Naive thymus-derived CD4-positive, alpha-beta T cell (primary cell): ENCODE measurements around the gene TRAF5. TPM values are rescaled to one million over a fixed set of nuclear protein-coding genes. Genes with fewer than 3 reads are reported as not detected.

ENCODE experiments used
- ATAC-seq: fragments of 150-1000 bp; cut with Tn5 transposase; 2 replicates; pipeline ENCODE4 v1.10.0; 2021; ENCODE audit warnings: mild to moderate bottlenecking, moderate library complexity
- CTCF ChIA-PET: fragments of 350-600 bp; sonication (Branson Sonifier 250); formaldehyde crosslinking; loops from one replicate; lab custom pipeline; 2021; ENCODE audit warnings: antibody characterized with exemption; lab: Charles Lee
- POLR2A ChIA-PET: fragments of 350-600 bp; sonication (Branson Sonifier 250); formaldehyde crosslinking; loops from one replicate; lab custom pipeline; 2021; ENCODE audit warnings: antibody characterized with exemption, inconsistent platforms; lab: Charles Lee
- DNase-seq, 9 donors: peaks; one replicate each; pipeline versions ENCODE4 v3.0.0 to v3.0.0-alpha.2; 2020 to 2022; ENCODE audit warnings: mixed read lengths in 1 of 9
- H3K27ac ChIP-seq: one replicate; pipeline ENCODE4 v1.7.0; 2013; ENCODE audit warnings: mild to moderate bottlenecking, low read depth, low read length, moderate library complexity
- H3K27me3 ChIP-seq, 2 donors: one replicate each; pipeline ENCODE4 v1.7.0; 2013; ENCODE audit warnings: low read length in 2 of 2, mild to moderate bottlenecking in 2 of 2, moderate library complexity in 2 of 2; ENCODE audit not compliant: control insufficient read depth in 2 of 2, insufficient read depth in 2 of 2
- H3K36me3 ChIP-seq, 3 experiments: 1 replicate in 2 of 3; 2 replicates in 1 of 3; pipeline ENCODE4 v1.7.0; 2013; ENCODE audit warnings: low read length in 3 of 3, mild to moderate bottlenecking in 3 of 3, moderate library complexity in 1 of 3; ENCODE audit not compliant: insufficient read depth in 3 of 3, control insufficient read depth in 2 of 3
- H3K4me1 ChIP-seq, 2 donors: one replicate each; pipeline ENCODE4 v1.7.0; 2013; ENCODE audit warnings: low read length in 2 of 2, mild to moderate bottlenecking in 2 of 2, moderate library complexity in 1 of 2; ENCODE audit not compliant: control insufficient read depth in 2 of 2, insufficient read depth in 2 of 2
- H3K4me3 ChIP-seq: 2 replicates; pipeline ENCODE4 v1.7.0; 2013; ENCODE audit warnings: mild to moderate bottlenecking, low read length
- H3K9me3 ChIP-seq, 3 experiments: 1 replicate in 2 of 3; 2 replicates in 1 of 3; pipeline ENCODE4 v1.7.0; 2013; ENCODE audit warnings: low read length in 3 of 3; ENCODE audit not compliant: control insufficient read depth in 2 of 3
- H3K27ac Mint-ChIP-seq, 9 donors: one replicate each; pipeline ENCODE4 v1.8.0; 2020 to 2022; ENCODE audit warnings: mixed read lengths in 9 of 9, mild to moderate bottlenecking in 8 of 9, moderate library complexity in 5 of 9, inconsistent platforms in 2 of 9
- H3K27me3 Mint-ChIP-seq, 5 donors: one replicate each; pipeline ENCODE4 v1.8.0; 2021 to 2022; ENCODE audit warnings: mixed read lengths in 5 of 5, mild to moderate bottlenecking in 1 of 5
- H3K36me3 Mint-ChIP-seq, 5 donors: one replicate each; pipeline ENCODE4 v1.8.0; 2020 to 2022; ENCODE audit warnings: mixed read lengths in 5 of 5, mild to moderate bottlenecking in 3 of 5, inconsistent platforms in 1 of 5
- H3K4me1 Mint-ChIP-seq, 7 donors: one replicate each; pipeline ENCODE4 v1.8.0; 2020 to 2022; ENCODE audit warnings: mixed read lengths in 7 of 7, mild to moderate bottlenecking in 3 of 7, inconsistent platforms in 1 of 7
- H3K4me3 Mint-ChIP-seq, 10 donors: one replicate each; pipeline ENCODE4 v1.8.0; 2020 to 2022; ENCODE audit warnings: mild to moderate bottlenecking in 10 of 10, mixed read lengths in 10 of 10, moderate library complexity in 6 of 10, inconsistent platforms in 2 of 10
- H3K9me3 Mint-ChIP-seq, 11 donors: one replicate each; pipeline ENCODE4 v1.8.0; 2020 to 2022; ENCODE audit warnings: mixed read lengths in 11 of 11, mild to moderate bottlenecking in 4 of 11, inconsistent platforms in 1 of 11, moderate library complexity in 1 of 11
- intact Hi-C, 2 donors: fragments of 100-400 bp; cut with micrococcal nuclease; formaldehyde crosslinking; loops; one replicate each; pipeline ENCODE4 v1.15.1; 2023
- polyA plus RNA-seq, 2 donors: library from polyadenylated mRNA; unstranded; fragments of 300-500 nt; fragmentation: Illumina TruSeq; gene quantifications; one replicate each; pipeline ENCODE4 v1.2.3, GENCODE V29; 2021
- total RNA-seq, 6 experiments: library from RNA in 5 of 6; stranded (reverse) in 5 of 6; gene quantifications; 1 replicate in 5 of 6; 2 replicates in 1 of 6; pipeline ENCODE4 v1.2.3 and lab custom pipeline; 2021 to 2026

Gene TRAF5
- total and polyA plus RNA-seq, 7 experiments from 2014 or later = 19.1 to 72.2 (median 41.5) TPM

GRCh38 chr1:211338224-211338620, 11.6 kb downstream of the TRAF5 start:
- H3K9me3 ChIP-seq = no peaks in the 10 kb centered on the region
- no peaks in the 10 kb centered on the region for H3K27me3 ChIP-seq
- ChIA-PET POLR2A (interaction anchor here (0.8 to 6.5 kb wide), 3 partner anchors 11 to 44 kb away, joined by 4 to 49 read pairs (median 4); partner anchors contain the start of gene TRAF5), CTCF (interaction anchor here (1.9 to 5.1 kb wide), 3 partner anchors 9 to 15 kb away, joined by 5 to 25 read pairs (median 14); partner anchors contain the start of gene TRAF5)
- peaks cover 71 to 79% of the 10 kb centered on the region in 2 donors for H3K4me1 ChIP-seq
- no peak overlapping the region for H3K4me3 ChIP-seq
- no peak for DNase-seq
- no peak for ATAC-seq
- H3K27me3 Mint-ChIP-seq = no peaks in the 10 kb centered on the region
- peak overlapping the region in 8 of 10 donors; percentile 12 to 87 (median 80) for H3K4me3 Mint-ChIP-seq
- intact Hi-C loops = no loop called here
- no peaks in the 10 kb centered on the region for H3K36me3 ChIP-seq
- H3K4me1 Mint-ChIP-seq = peaks cover 68 to 95% (median 85%) of the 10 kb centered on the region in 7 donors
- peak overlapping the region in 8 of 9 donors; percentile 12 to 97 (median 86) for H3K27ac Mint-ChIP-seq
- H3K27ac ChIP-seq = no peak overlapping the region
- peaks cover 0 to 22% (median 15%) of the 10 kb centered on the region in 5 donors for H3K36me3 Mint-ChIP-seq
- no peaks in the 10 kb centered on the region for H3K9me3 Mint-ChIP-seq

- H3K27ac ChIP-seq = no peak overlapping the region
These were observed 13.0 kb downstream of the TRAF5 start for GRCh38 chr1:211339631-211340041.

GRCh38 chr1:211340622-211341507, 14.2 kb downstream of the TRAF5 start:
- no peaks in the 10 kb centered on the region for H3K9me3 ChIP-seq
- CTCF ChIA-PET = interaction anchor here (1.1 to 1.4 kb wide), 3 partner anchors 12 to 17 kb away, joined by 3 to 5 read pairs (median 3); no protein-coding TSS in a partner anchor
- Mint-ChIP-seq H3K27ac (peak overlapping the region in 3 of 9 donors; percentile 12 to 58 (median 56)), H3K9me3 (no peaks in the 10 kb centered on the region), H3K36me3 (peaks cover 3 to 27% (median 15%) of the 10 kb centered on the region in 5 donors), H3K4me1 (peaks cover 67 to 97% (median 88%) of the 10 kb centered on the region in 7 donors), H3K4me3 (peak overlapping the region in 7 of 10 donors; percentile 2 to 75 (median 41)), H3K27me3 (no peaks in the 10 kb centered on the region)
- peaks cover 58 to 60% of the 10 kb centered on the region in 2 donors for H3K4me1 ChIP-seq
- H3K4me3 ChIP-seq = no peak overlapping the region
- no peaks in the 10 kb centered on the region for H3K36me3 ChIP-seq
- DNase-seq (no peak), ATAC-seq (peak; percentile 28)
- POLR2A ChIA-PET = interaction anchor here (6.5 kb wide), 1 partner anchor 14 kb away, joined by 49 read pairs; the partner anchor contains the start of gene TRAF5
- H3K27me3 ChIP-seq = no peaks in the 10 kb centered on the region
- intact Hi-C loops = no loop called here
- H3K27ac ChIP-seq = no peak overlapping the region

More at GRCh38 chr1:211339631-211340041, 13.0 kb downstream of the TRAF5 start:
- H3K27me3 ChIP-seq = no peaks in the 10 kb centered on the region
- ATAC-seq = peak; percentile 26
- H3K4me1 Mint-ChIP-seq = peaks cover 72 to 97% (median 89%) of the 10 kb centered on the region in 7 donors
- no peaks in the 10 kb centered on the region for H3K9me3 ChIP-seq
- no peaks in the 10 kb centered on the region for H3K36me3 ChIP-seq
- intact Hi-C loops = no loop called here
- CTCF ChIA-PET = interaction anchor here (1.2 to 5.1 kb wide), 3 partner anchors 13 to 130 kb away, joined by 3 to 25 read pairs (median 3); partner anchors contain the start of gene TRAF5
- H3K4me1 ChIP-seq = peaks cover 70 to 72% of the 10 kb centered on the region in 2 donors
- no peak overlapping the region for H3K4me3 ChIP-seq
- H3K27me3 Mint-ChIP-seq = no peaks in the 10 kb centered on the region
- no peaks in the 10 kb centered on the region for H3K9me3 Mint-ChIP-seq
- POLR2A ChIA-PET = interaction anchor here (6.5 kb wide), 1 partner anchor 12 kb away, joined by 49 read pairs; the partner anchor contains the start of gene TRAF5
- peak overlapping the region; percentile 26 to 87 (median 56) for H3K4me3 Mint-ChIP-seq
- peaks cover 3 to 22% (median 15%) of the 10 kb centered on the region in 5 donors for H3K36me3 Mint-ChIP-seq
- H3K27ac Mint-ChIP-seq = peak overlapping the region in 6 of 9 donors; percentile 6 to 51 (median 26)
- no peak for DNase-seq

GRCh38 chr1:211341999-211342398, 15.4 kb downstream of the TRAF5 start:
- CTCF ChIA-PET = interaction anchor here (1.1 to 1.4 kb wide), 2 partner anchors 13 to 18 kb away, joined by 3 to 5 read pairs; no protein-coding TSS in a partner anchor
- H3K4me1 ChIP-seq = peaks cover 46 to 60% of the 10 kb centered on the region in 2 donors

GRCh38 chr1:211343607-211344006, 17.0 kb downstream of the TRAF5 start:
- no peak overlapping the region for H3K27ac ChIP-seq

More at GRCh38 chr1:211341999-211342398, 15.4 kb downstream of the TRAF5 start:
- Mint-ChIP-seq H3K4me1 (peaks cover 66 to 97% (median 88%) of the 10 kb centered on the region in 7 donors), H3K27ac (peak overlapping the region in 4 of 9 donors; percentile 12 to 58 (median 42)), H3K9me3 (no peaks in the 10 kb centered on the region), H3K4me3 (peak overlapping the region in 1 of 10 donors; percentile 2), H3K36me3 (peaks cover 3 to 29% (median 14%) of the 10 kb centered on the region in 5 donors), H3K27me3 (no peaks in the 10 kb centered on the region)
- intact Hi-C loops = no loop called here
- Histone ChIP-seq H3K36me3 (no peaks in the 10 kb centered on the region), H3K27me3 (no peaks in the 10 kb centered on the region), H3K9me3 (no peaks in the 10 kb centered on the region), H3K27ac (no peak overlapping the region), H3K4me3 (no peak overlapping the region)
- POLR2A ChIA-PET = no interaction called here
- DNase-seq (no peak), ATAC-seq (no peak)

GRCh38 chr1:211344152-211344618, 17.6 kb downstream of the TRAF5 start:
- H3K27ac Mint-ChIP-seq = peak overlapping the region in 5 of 9 donors; percentile 2 to 84 (median 15)
- CTCF ChIA-PET = interaction anchor here (1.2 kb wide), 1 partner anchor 15 kb away, joined by 3 read pairs; no protein-coding TSS in a partner anchor
- no peak overlapping the region for H3K27ac ChIP-seq

More at GRCh38 chr1:211343607-211344006, 17.0 kb downstream of the TRAF5 start:
- ChIA-PET POLR2A (no interaction called here), CTCF (interaction anchor here (1.2 kb wide), 1 partner anchor 15 kb away, joined by 3 read pairs; no protein-coding TSS in a partner anchor)
- H3K27me3 Mint-ChIP-seq = no peaks in the 10 kb centered on the region
- H3K36me3 Mint-ChIP-seq = peaks cover 3 to 24% (median 13%) of the 10 kb centered on the region in 5 donors
- intact Hi-C loops = no loop called here
- Histone ChIP-seq H3K4me1 (peaks cover 30 to 54% of the 10 kb centered on the region in 2 donors), H3K9me3 (no peaks in the 10 kb centered on the region), H3K27me3 (no peaks in the 10 kb centered on the region), H3K4me3 (no peak overlapping the region), H3K36me3 (no peaks in the 10 kb centered on the region)
- H3K4me1 Mint-ChIP-seq = peaks cover 59 to 96% (median 88%) of the 10 kb centered on the region in 7 donors
- no peak for ATAC-seq
- peak overlapping the region in 7 of 10 donors; percentile 3 to 32 (median 8) for H3K4me3 Mint-ChIP-seq
- peak overlapping the region in 5 of 9 donors; percentile 2 to 84 (median 18) for H3K27ac Mint-ChIP-seq
- DNase-seq = no peak
- H3K9me3 Mint-ChIP-seq = no peaks in the 10 kb centered on the region

More at GRCh38 chr1:211344152-211344618, 17.6 kb downstream of the TRAF5 start:
- no peaks in the 10 kb centered on the region for H3K9me3 Mint-ChIP-seq
- H3K9me3 ChIP-seq = no peaks in the 10 kb centered on the region
- H3K4me1 Mint-ChIP-seq = peaks cover 54 to 95% (median 88%) of the 10 kb centered on the region in 7 donors
- H3K27me3 ChIP-seq = no peaks in the 10 kb centered on the region
- H3K27me3 Mint-ChIP-seq = no peaks in the 10 kb centered on the region
- no peaks in the 10 kb centered on the region for H3K36me3 ChIP-seq
- H3K4me1 ChIP-seq = peaks cover 24 to 49% of the 10 kb centered on the region in 2 donors
- DNase-seq (no peak), ATAC-seq (peak; percentile 32)
- H3K4me3 Mint-ChIP-seq = peak overlapping the region in 4 of 10 donors; percentile 4 to 15 (median 7)
- POLR2A ChIA-PET = no interaction called here
- H3K4me3 ChIP-seq = no peak overlapping the region
- H3K36me3 Mint-ChIP-seq = peaks cover 3 to 23% (median 13%) of the 10 kb centered on the region in 5 donors
- intact Hi-C loops = no loop called here
